Neuronal stem cell (in vitro differentiated cells): ENCODE measurements around the gene KIAA0040.

Source experiments
- DNase-seq: peaks from one replicate; pipeline ENCODE4 v3.0.0-alpha.2; 2013; ENCODE audit warnings: low spot score
- H2AFZ ChIP-seq: one replicate; pipeline ENCODE4 v1.6.1; 2013; ENCODE audit warnings: mild to moderate bottlenecking, low read length, inconsistent platforms
- H2AK5ac ChIP-seq: 2 replicates; pipeline ENCODE4 v1.6.1; 2013; ENCODE audit warnings: low read depth, mild to moderate bottlenecking, inconsistent platforms, low read length, moderate library complexity, mixed read lengths
- H2BK120ac ChIP-seq: 2 replicates; pipeline ENCODE4 v1.6.1; 2013; ENCODE audit warnings: low read depth, mild to moderate bottlenecking, inconsistent platforms, low read length, moderate library complexity, mixed read lengths
- H2BK12ac ChIP-seq: one replicate; pipeline ENCODE4 v1.6.1; 2013; ENCODE audit warnings: low read length, inconsistent platforms
- H2BK15ac ChIP-seq: 2 replicates; pipeline ENCODE4 v1.6.1; 2013; ENCODE audit warnings: mild to moderate bottlenecking, low read length, inconsistent platforms, mixed read lengths
- H2BK5ac ChIP-seq: one replicate; pipeline ENCODE4 v1.6.1; 2013; ENCODE audit warnings: inconsistent platforms, mild to moderate bottlenecking, low read length, moderate library complexity
- H3K14ac ChIP-seq: one replicate; pipeline ENCODE4 v1.6.1; 2013; ENCODE audit warnings: low read length, inconsistent platforms
- H3K18ac ChIP-seq: 2 replicates; pipeline ENCODE4 v1.6.1; 2013; ENCODE audit warnings: low read length, inconsistent platforms
- H3K23ac ChIP-seq: 2 replicates; pipeline ENCODE4 v1.6.1; 2013; ENCODE audit warnings: low read depth, mild to moderate bottlenecking, mixed read lengths, low read length, inconsistent platforms; ENCODE audit not compliant: poor library complexity
- H3K27ac ChIP-seq: replicated peaks from 3 replicates; pipeline ENCODE4 v1.5.1; 2013; ENCODE audit warnings: low read length, inconsistent platforms
- H3K27me3 ChIP-seq, 3 experiments: 2 replicates each; pipeline ENCODE4 v1.6.1; 2013; ENCODE audit warnings: low read length in 3 of 3, mild to moderate bottlenecking in 2 of 3, inconsistent platforms in 1 of 3, low read depth in 1 of 3, mixed read lengths in 1 of 3, moderate library complexity in 1 of 3; ENCODE audit not compliant: control insufficient read depth in 3 of 3, insufficient read depth in 3 of 3
- H3K36me3 ChIP-seq, 2 donors: replicated peaks in 1 of 2; 2 replicates each; pipeline ENCODE4 v1.6.1; 2013; ENCODE audit warnings: low read length in 2 of 2; ENCODE audit not compliant: control insufficient read depth in 2 of 2, insufficient read depth in 2 of 2
- H3K4ac ChIP-seq: 2 replicates; pipeline ENCODE4 v1.6.1; 2013; ENCODE audit warnings: inconsistent platforms, mild to moderate bottlenecking, low read length, moderate library complexity
- H3K4me1 ChIP-seq, 2 donors: 1 replicate in 1 of 2; 2 replicates in 1 of 2; pipeline ENCODE4 v1.6.1; 2013; ENCODE audit warnings: low read length in 2 of 2, low read depth in 1 of 2; ENCODE audit not compliant: control insufficient read depth in 2 of 2, insufficient read depth in 1 of 2
- H3K4me2 ChIP-seq: one replicate; pipeline ENCODE4 v1.6.1; 2013; ENCODE audit warnings: mild to moderate bottlenecking, low read length, inconsistent platforms; ENCODE audit not compliant: insufficient read depth, poor library complexity, severe bottlenecking
- H3K4me3 ChIP-seq, 2 donors: 2 replicates each; pipeline ENCODE4 v1.5.1; 2013; ENCODE audit warnings: low read length in 2 of 2, mild to moderate bottlenecking in 2 of 2, inconsistent platforms in 1 of 2, moderate library complexity in 1 of 2
- H3K79me1 ChIP-seq: one replicate; pipeline ENCODE4 v1.6.1; 2013; ENCODE audit warnings: low read depth, mild to moderate bottlenecking, inconsistent platforms, low read length, moderate library complexity
- H3K9ac ChIP-seq: one replicate; pipeline ENCODE4 v1.6.1; 2013; ENCODE audit warnings: mild to moderate bottlenecking, low read depth, low read length, inconsistent platforms; ENCODE audit not compliant: poor library complexity
- H3K9me3 ChIP-seq, 2 donors: replicated peaks in 1 of 2; 2 replicates each; pipeline versions ENCODE3 to v1.6.1; 2013; ENCODE audit warnings: low read length in 2 of 2, mild to moderate bottlenecking in 2 of 2, inconsistent platforms in 1 of 2, low read depth in 1 of 2, mixed read lengths in 1 of 2, moderate library complexity in 1 of 2; ENCODE audit not compliant: control insufficient read depth in 2 of 2, insufficient read depth in 1 of 2
- H4K8ac ChIP-seq: one replicate; pipeline ENCODE4 v1.6.1; 2013; ENCODE audit warnings: low read depth, mild to moderate bottlenecking, inconsistent platforms, low read length, moderate library complexity
- H4K91ac ChIP-seq: one replicate; pipeline ENCODE4 v1.6.1; 2013; ENCODE audit warnings: low read length, low read depth, mild to moderate bottlenecking, inconsistent platforms; ENCODE audit not compliant: poor library complexity
- WGBS, 2 donors: extraction: QIAGEN DNeasy Blood & Tissue Kit; methylation state at CpG; one replicate each; pipeline ENCODE4 v1.1.7; 2013; ENCODE audit warnings: missing lambda C conversion rate in 2 of 2, mixed read lengths in 1 of 2; ENCODE audit not compliant: insufficient read length in 2 of 2, insufficient replicate concordance in 1 of 2; ENCODE audit errors: extremely low coverage in 2 of 2; 5-methylcytosine and 5-hydroxymethylcytosine counted together

Gene KIAA0040

DNA sequence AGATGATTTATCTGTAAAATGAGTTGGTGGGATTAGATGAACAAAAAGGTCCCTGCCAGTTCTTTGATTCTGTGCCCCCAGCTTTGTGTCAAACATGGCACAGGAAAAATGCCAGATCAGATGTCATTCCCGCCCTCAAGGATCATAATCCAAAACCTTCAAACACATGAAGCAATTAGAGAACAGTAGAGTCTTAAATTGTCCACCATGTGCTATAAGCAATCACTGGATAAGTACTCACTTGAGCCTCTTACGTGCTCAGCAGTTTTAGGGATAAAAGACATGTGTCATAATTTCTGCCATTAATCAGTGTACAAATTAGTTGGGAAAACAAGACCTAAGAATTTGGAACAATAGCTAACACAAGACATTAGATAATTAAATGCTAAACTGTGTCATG is 15.4 kb upstream of the KIAA0040 start:
- Histone ChIP-seq H4K91ac (no peak overlapping the region), H3K27ac (no peak overlapping the region), H3K36me3 (no peaks in the 10 kb centered on the region), H3K4me2 (no peak overlapping the region), H2AK5ac (no peak overlapping the region), H3K4ac (no peak overlapping the region), H3K9ac (no peak overlapping the region), H2BK12ac (no peak overlapping the region), H3K18ac (no peak overlapping the region), H3K9me3 (no peaks in the 10 kb centered on the region), H3K27me3 (no peaks in the 10 kb centered on the region), H3K4me3 (no peak overlapping the region), H2BK5ac (no peak overlapping the region), H3K4me1 (no peaks in the 10 kb centered on the region), H4K8ac (no peak overlapping the region), H2AFZ (no peak overlapping the region), H2BK15ac (no peak overlapping the region), H3K79me1 (no peaks in the 10 kb centered on the region), H3K14ac (no peak overlapping the region), H2BK120ac (no peak overlapping the region), H3K23ac (no peak overlapping the region)
- no CpG with 5 or more reads among the region's 2 CpGs for WGBS, 2 donors
- no peak for DNase-seq

DNA sequence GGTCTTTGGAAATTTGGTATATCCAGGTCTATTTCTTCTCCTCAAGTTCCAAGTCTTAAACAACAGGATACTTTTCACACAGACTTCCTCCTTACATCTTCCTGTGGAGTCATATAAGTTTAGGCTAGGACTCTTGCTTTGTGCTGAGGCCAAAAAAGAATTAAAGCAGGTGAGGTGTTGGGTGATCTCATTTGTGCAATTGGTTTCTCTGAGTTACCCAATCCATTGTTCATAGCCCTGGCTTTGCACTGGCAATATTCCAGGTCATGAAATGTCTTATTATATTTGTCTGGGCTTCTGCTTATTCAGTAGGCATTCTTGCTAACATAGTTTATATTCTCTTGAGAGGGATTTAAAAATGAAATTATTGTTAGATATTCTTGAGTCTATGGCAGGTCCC is 14.1 kb upstream of the KIAA0040 start:
- H2AFZ ChIP-seq: no peak overlapping the region
- no peak overlapping the region for H3K18ac ChIP-seq
- no peaks in the 10 kb centered on the region for H3K36me3 ChIP-seq
- no peaks in the 10 kb centered on the region for H3K4me1 ChIP-seq
- H2BK120ac ChIP-seq: no peak overlapping the region
- no peak overlapping the region for H2BK15ac ChIP-seq
- no peak overlapping the region for H3K4me3 ChIP-seq
- no peak overlapping the region for H2BK12ac ChIP-seq
- H3K9ac ChIP-seq: no peak overlapping the region
- no peak overlapping the region for H3K23ac ChIP-seq
- H3K14ac ChIP-seq: no peak overlapping the region
- no peak overlapping the region for H4K8ac ChIP-seq
- H2AK5ac ChIP-seq: no peak overlapping the region
- H4K91ac ChIP-seq: no peak overlapping the region
- H2BK5ac ChIP-seq: no peak overlapping the region
- DNase-seq: no peak
- H3K27ac ChIP-seq: no peak overlapping the region
- H3K79me1 ChIP-seq: no peaks in the 10 kb centered on the region
- H3K4me2 ChIP-seq: no peak overlapping the region
- H3K4ac ChIP-seq: no peak overlapping the region
- no peaks in the 10 kb centered on the region for H3K9me3 ChIP-seq
- no peaks in the 10 kb centered on the region for H3K27me3 ChIP-seq

DNA sequence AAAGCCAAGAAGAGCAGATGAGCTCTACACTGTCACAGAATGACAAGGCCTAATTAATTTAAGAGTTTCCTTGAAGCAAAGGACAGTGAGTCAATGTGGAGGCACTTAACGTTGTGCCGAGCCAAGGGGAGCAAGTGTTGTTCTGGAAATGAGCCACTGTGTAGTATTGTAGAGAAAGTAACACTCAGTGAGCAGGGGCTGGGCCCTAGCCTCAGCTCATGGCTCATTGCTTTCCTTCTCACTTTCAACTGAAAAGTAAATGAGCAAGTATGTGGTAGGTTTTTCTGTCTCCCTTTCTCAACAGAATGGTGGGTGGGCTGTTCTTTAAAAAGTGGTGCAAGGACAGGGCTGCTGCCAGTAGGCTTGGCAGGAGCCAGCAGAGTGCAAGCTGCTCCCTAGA is 11.8 kb upstream of the KIAA0040 start:
- H3K4me3 ChIP-seq: no peak overlapping the region
- H3K79me1 ChIP-seq: no peaks in the 10 kb centered on the region
- no peak overlapping the region for H4K91ac ChIP-seq
- DNase-seq: no peak
- H2BK120ac ChIP-seq: no peak overlapping the region
- H3K36me3 ChIP-seq: no peaks in the 10 kb centered on the region
- H3K4me1 ChIP-seq: no peaks in the 10 kb centered on the region
- H2AK5ac ChIP-seq: no peak overlapping the region
- no peak overlapping the region for H2BK5ac ChIP-seq
- no CpG with 5 or more reads among the region's 2 CpGs for WGBS, 2 donors
- no peak overlapping the region for H3K23ac ChIP-seq
- H3K9me3 ChIP-seq: no peaks in the 10 kb centered on the region
- no peak overlapping the region for H2AFZ ChIP-seq
- H2BK15ac ChIP-seq: no peak overlapping the region
- no peak overlapping the region for H4K8ac ChIP-seq
- no peak overlapping the region for H3K9ac ChIP-seq
- H3K4me2 ChIP-seq: no peak overlapping the region
- no peak overlapping the region for H3K4ac ChIP-seq
- H2BK12ac ChIP-seq: no peak overlapping the region
- no peak overlapping the region for H3K14ac ChIP-seq
- no peaks in the 10 kb centered on the region for H3K27me3 ChIP-seq
- H3K27ac ChIP-seq: no peak overlapping the region
- no peak overlapping the region for H3K18ac ChIP-seq

DNA sequence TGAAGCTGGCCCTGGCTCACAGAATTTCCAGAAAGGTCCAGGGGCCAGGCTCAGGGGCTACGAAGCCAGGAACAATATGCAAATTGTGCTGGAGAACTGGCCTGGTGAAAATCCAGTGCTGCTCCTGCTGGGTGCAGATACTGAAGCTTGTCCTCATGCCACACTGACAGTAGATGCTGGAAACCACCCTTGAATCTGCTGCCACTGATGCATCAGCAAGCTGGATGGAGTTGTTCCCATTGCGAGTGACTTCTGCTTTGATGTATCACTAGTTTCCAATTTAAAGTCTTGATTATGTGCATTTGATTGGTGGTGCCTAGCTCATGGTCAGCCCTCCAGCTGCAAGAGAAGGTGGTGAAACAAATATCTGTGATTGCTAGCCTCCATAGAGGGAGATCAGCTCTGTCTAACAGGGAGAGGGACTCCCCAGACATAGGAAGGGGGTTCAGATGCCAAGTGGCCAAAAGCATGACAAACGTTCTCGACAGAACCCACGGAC is 11.0 kb upstream of the KIAA0040 start:
- H4K8ac ChIP-seq: no peak overlapping the region
- no peak overlapping the region for H4K91ac ChIP-seq
- H3K4me2 ChIP-seq: no peak overlapping the region
- H3K4ac ChIP-seq: no peak overlapping the region
- no peak overlapping the region for H3K23ac ChIP-seq
- no peaks in the 10 kb centered on the region for H3K27me3 ChIP-seq
- no peak overlapping the region for H2BK12ac ChIP-seq
- no peak overlapping the region for H3K14ac ChIP-seq
- no peak overlapping the region for H2BK120ac ChIP-seq
- H3K4me1 ChIP-seq: no peaks in the 10 kb centered on the region
- H3K4me3 ChIP-seq: no peak overlapping the region
- H3K9ac ChIP-seq: no peak overlapping the region
- H3K27ac ChIP-seq: no peak overlapping the region
- no peak overlapping the region for H2BK5ac ChIP-seq
- no peak overlapping the region for H2AK5ac ChIP-seq
- H2AFZ ChIP-seq: no peak overlapping the region
- no peak for DNase-seq
- WGBS, 2 donors: no CpG with 5 or more reads among the region's 5 CpGs
- H3K9me3 ChIP-seq: no peaks in the 10 kb centered on the region
- no peaks in the 10 kb centered on the region for H3K36me3 ChIP-seq
- H3K79me1 ChIP-seq: no peaks in the 10 kb centered on the region
- H3K18ac ChIP-seq: no peak overlapping the region
- no peak overlapping the region for H2BK15ac ChIP-seq
